ENCODE data around the gene PTPRK.

The PTPRK gene

GRCh38 chr6:128345278-128345677, 175.1 kb downstream of the PTPRK start:
- Histone ChIP-seq H3K27me3 (ENCODE audit: insufficient read depth, low read length) (no peaks in the 10 kb centered on the region), H3K79me2 (ENCODE audit: insufficient read depth, low read length) (no peaks in the 10 kb centered on the region), H2AFZ (ENCODE audit: low read length) (no peak overlapping the region), H3K9me3 (ENCODE audit: low read length) (no peaks in the 10 kb centered on the region), H3K27ac (ENCODE audit: low read depth, low read length, poor library complexity, severe bottlenecking) (no peak overlapping the region), H4K20me1 (ENCODE audit: insufficient read depth, low read length) (no peaks in the 10 kb centered on the region), H3K4me1 (ENCODE audit: insufficient read depth, low read length, severe bottlenecking) (no peaks in the 10 kb centered on the region), H3K4me3 (ENCODE audit: low read depth, low read length, poor library complexity, severe bottlenecking) (no peak overlapping the region), H3F3A (ENCODE audit: insufficient read depth, low read length) (no peaks in the 10 kb centered on the region), H3K4me2 (ENCODE audit: low read length) (no peak overlapping the region), H3K9ac (ENCODE audit: low read length) (no peak overlapping the region), H3K36me3 (ENCODE audit: insufficient read depth, low read length) (no peaks in the 10 kb centered on the region), H3K9me2 (ENCODE audit: low read depth, low read length) (no peaks in the 10 kb centered on the region)
- no peak for TF ChIP-seq EZH2 (IDR thresholded peaks at IDR 0.05; ENCODE audit: borderline replicate concordance, low read length)
- no peak for TF ChIP-seq CTCF (IDR thresholded peaks at IDR 0.05; ENCODE audit: low read length)

DNA sequence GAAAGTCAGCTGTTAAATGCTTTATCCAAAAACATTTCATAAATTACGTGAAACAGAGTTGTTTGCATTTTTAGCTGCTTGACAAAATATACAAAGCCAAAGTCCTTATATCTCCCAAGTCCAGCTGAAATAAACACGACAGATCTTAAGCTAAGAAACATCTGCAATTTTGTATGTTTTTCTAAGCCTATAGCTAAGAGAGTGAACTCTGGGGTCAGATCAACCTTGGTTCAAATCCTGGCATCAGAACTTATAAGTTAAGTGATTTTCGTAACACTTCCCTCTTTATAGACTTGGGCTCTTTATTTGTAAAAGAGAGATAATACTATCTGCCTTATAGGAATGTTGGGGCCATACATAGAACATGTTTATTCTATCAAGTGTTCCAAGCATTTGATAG, 176.7 kb downstream of the PTPRK start:
- H3K27ac ChIP-seq (ENCODE audit: low read depth, low read length, poor library complexity, severe bottlenecking), result no peak overlapping the region
- no peak overlapping the region for H3K9ac ChIP-seq (ENCODE audit: low read length)
- H3K4me2 ChIP-seq (ENCODE audit: low read length), result no peak overlapping the region
- no peaks in the 10 kb centered on the region for H3K36me3 ChIP-seq (ENCODE audit: insufficient read depth, low read length)
- no peaks in the 10 kb centered on the region for H3K79me2 ChIP-seq (ENCODE audit: insufficient read depth, low read length)
- H3F3A ChIP-seq (ENCODE audit: insufficient read depth, low read length), result no peaks in the 10 kb centered on the region
- H3K4me3 ChIP-seq (ENCODE audit: low read depth, low read length, poor library complexity, severe bottlenecking), result no peak overlapping the region
- no peaks in the 10 kb centered on the region for H3K27me3 ChIP-seq (ENCODE audit: insufficient read depth, low read length)
- no peaks in the 10 kb centered on the region for H3K9me2 ChIP-seq (ENCODE audit: low read depth, low read length)
- no peaks in the 10 kb centered on the region for H3K4me1 ChIP-seq (ENCODE audit: insufficient read depth, low read length, severe bottlenecking)
- H4K20me1 ChIP-seq (ENCODE audit: insufficient read depth, low read length), result no peaks in the 10 kb centered on the region
- TF ChIP-seq EZH2 (IDR thresholded peaks at IDR 0.05; ENCODE audit: borderline replicate concordance, low read length) (no peak), CTCF (IDR thresholded peaks at IDR 0.05; ENCODE audit: low read length) (no peak)
- H3K9me3 ChIP-seq (ENCODE audit: low read length), result no peaks in the 10 kb centered on the region
- H2AFZ ChIP-seq (ENCODE audit: low read length), result no peak overlapping the region

- Histone ChIP-seq H3K4me2 (ENCODE audit: low read length) (no peak overlapping the region), H3K27me3 (ENCODE audit: insufficient read depth, low read length) (no peaks in the 10 kb centered on the region)
Observed at GRCh38 chr6:128339635-128340450, 180.6 kb downstream of the PTPRK start.

More at GRCh38 chr6:128339635-128340450, 180.6 kb downstream of the PTPRK start:
- H3K27ac ChIP-seq (ENCODE audit: low read depth, low read length, poor library complexity, severe bottlenecking), result no peak overlapping the region
- no peaks in the 10 kb centered on the region for H4K20me1 ChIP-seq (ENCODE audit: insufficient read depth, low read length)
- no peak overlapping the region for H2AFZ ChIP-seq (ENCODE audit: low read length)
- H3F3A ChIP-seq (ENCODE audit: insufficient read depth, low read length), result no peaks in the 10 kb centered on the region
- no peaks in the 10 kb centered on the region for H3K4me1 ChIP-seq (ENCODE audit: insufficient read depth, low read length, severe bottlenecking)
- H3K4me3 ChIP-seq (ENCODE audit: low read depth, low read length, poor library complexity, severe bottlenecking), result no peak overlapping the region
- TF ChIP-seq CTCF (IDR thresholded peaks at IDR 0.05; ENCODE audit: low read length) (no peak), EZH2 (IDR thresholded peaks at IDR 0.05; ENCODE audit: borderline replicate concordance, low read length) (no peak)
- no peaks in the 10 kb centered on the region for H3K79me2 ChIP-seq (ENCODE audit: insufficient read depth, low read length)
- no peaks in the 10 kb centered on the region for H3K9me3 ChIP-seq (ENCODE audit: low read length)
- H3K36me3 ChIP-seq (ENCODE audit: insufficient read depth, low read length), result no peaks in the 10 kb centered on the region
- no peaks in the 10 kb centered on the region for H3K9me2 ChIP-seq (ENCODE audit: low read depth, low read length)
- no peak overlapping the region for H3K9ac ChIP-seq (ENCODE audit: low read length)
